Ecto neural progenitor cell (in vitro differentiated cells): ENCODE results near the gene DDIT3.

Source experiments
- DNase-seq: peaks from one replicate; pipeline ENCODE4 v3.0.0-alpha.2; 2018; ENCODE audit warnings: low spot score

DDIT3 gene

GRCh38 chr12:57547288-57548012 lies 27.1 kb upstream of the DDIT3 start:
- no peak for DNase-seq

GRCh38 chr12:57546438-57547287 lies 26.3 kb upstream of the DDIT3 start, which contains the start of gene DCTN2:
Gene DCTN2, minus strand, starts transcription at chr12:57547192. Its CDS starts 129 bp downstream, at chr12:57547063.
- peak; percentile 98 for DNase-seq

- DNase-seq: no peak
Observed at GRCh38 chr12:57545809-57546437, 25.6 kb upstream of the DDIT3 start.

- DNase-seq: no peak
Observed at GRCh38 chr12:57543581-57543980, 23.3 kb upstream of the DDIT3 start.

- no peak for DNase-seq
Observed at GRCh38 chr12:57541717-57542116, 21.4 kb upstream of the DDIT3 start.

- DNase-seq: no peak
Observed at GRCh38 chr12:57541001-57541400, 20.7 kb upstream of the DDIT3 start.

GRCh38 chr12:57539134-57539768 lies 18.9 kb upstream of the DDIT3 start:
- no peak for DNase-seq

GRCh38 chr12:57536597-57536942 lies 16.3 kb upstream of the DDIT3 start:
- no peak for DNase-seq

GRCh38 chr12:57535764-57536596 lies 15.7 kb upstream of the DDIT3 start:
- no peak for DNase-seq

GRCh38 chr12:57534991-57535543 lies 14.8 kb upstream of the DDIT3 start:
- DNase-seq: no peak

GRCh38 chr12:57534250-57534649 lies 13.9 kb upstream of the DDIT3 start:
- DNase-seq: no peak

GRCh38 chr12:57533108-57533507 lies 12.8 kb upstream of the DDIT3 start:
- DNase-seq: no peak

GRCh38 chr12:57531836-57532235 lies 11.5 kb upstream of the DDIT3 start:
- no peak for DNase-seq

- DNase-seq: no peak
Observed at GRCh38 chr12:57530396-57531142, 10.3 kb upstream of the DDIT3 start.

GRCh38 chr12:57529831-57530230 lies 9.5 kb upstream of the DDIT3 start:
- no peak for DNase-seq

- no peak for DNase-seq
Observed at GRCh38 chr12:57528831-57529555, 8.7 kb upstream of the DDIT3 start.

- DNase-seq: no peak
Observed at GRCh38 chr12:57528176-57528575, 7.9 kb upstream of the DDIT3 start.

GRCh38 chr12:57527184-57527583 lies 6.9 kb upstream of the DDIT3 start:
- DNase-seq: no peak

- no peak for DNase-seq
Observed at GRCh38 chr12:57526477-57527126, 6.3 kb upstream of the DDIT3 start.
